Measurements from ENCODE around the gene OR10R2.

DNA sequence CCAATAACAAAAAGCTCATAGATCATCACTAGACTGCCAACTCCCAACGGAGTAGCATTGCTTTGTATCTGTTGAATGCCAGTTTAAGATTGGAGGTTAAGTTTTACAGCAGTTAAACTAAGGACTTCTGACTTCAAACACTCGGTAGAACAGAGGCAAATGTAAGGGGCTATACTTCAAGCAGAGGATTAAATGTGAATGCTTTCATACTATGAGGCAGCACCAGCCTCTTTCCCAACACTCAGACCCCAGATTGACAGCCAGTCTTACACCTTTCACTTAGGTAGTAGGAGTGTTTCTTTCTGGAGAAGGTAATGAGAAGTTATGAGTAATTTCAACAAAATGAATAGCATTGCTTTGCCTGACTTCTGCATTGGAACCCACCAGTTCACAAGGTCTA lies 22.8 kb downstream of the OR10R2 start:
- TF ChIP-seq POLR2AphosphoS5 (IDR thresholded peaks at IDR 0.05), result no peak
- TF ChIP-seq POLR2A (IDR thresholded peaks at IDR 0.05), result no peak
